T-helper 2 cell treated with Interferon-gamma antibody and Interleukin-4, amounts not matched to agents 5 μg/mL and 100 μg/mL, for 36 hours (primary cell): ENCODE data around the gene THADA.

Experiments used
- DNase-seq: peaks from one replicate; pipeline ENCODE4 v3.0.0; 2021; ENCODE audit warnings: low spot score
- H3K27ac Mint-ChIP-seq: one replicate; pipeline ENCODE4 v1.8.0; 2021; ENCODE audit warnings: mild to moderate bottlenecking, mixed read lengths
- H3K27me3 Mint-ChIP-seq: one replicate; pipeline ENCODE4 v1.8.0; 2021; ENCODE audit warnings: low read depth, mixed read lengths
- H3K36me3 Mint-ChIP-seq: one replicate; pipeline ENCODE4 v1.8.0; 2021; ENCODE audit warnings: low read depth, mixed read lengths
- H3K4me1 Mint-ChIP-seq: one replicate; pipeline ENCODE4 v1.8.0; 2021; ENCODE audit warnings: low read depth, mixed read lengths
- H3K4me3 Mint-ChIP-seq: one replicate; pipeline ENCODE4 v1.8.0; 2022; ENCODE audit warnings: mild to moderate bottlenecking, moderate library complexity, mixed read lengths
- H3K9me3 Mint-ChIP-seq: one replicate; pipeline ENCODE4 v1.8.0; 2021; ENCODE audit warnings: mixed read lengths

The THADA gene

GRCh38 chr2:43490252-43490786 is 105.5 kb downstream of the THADA start:
- H3K36me3 Mint-ChIP-seq: peaks cover 2% of the 10 kb centered on the region
- peaks cover 17% of the 10 kb centered on the region for H3K4me1 Mint-ChIP-seq
- H3K27me3 Mint-ChIP-seq: no peaks in the 10 kb centered on the region
- no peak overlapping the region for H3K27ac Mint-ChIP-seq
- DNase-seq: no peak
- H3K9me3 Mint-ChIP-seq: no peaks in the 10 kb centered on the region
- no peak overlapping the region for H3K4me3 Mint-ChIP-seq

- DNase-seq: no peak
These were observed 107.1 kb downstream of the THADA start for GRCh38 chr2:43488737-43489136.

GRCh38 chr2:43486603-43487002 is 109.2 kb downstream of the THADA start:
- no peaks in the 10 kb centered on the region for H3K27me3 Mint-ChIP-seq

More at GRCh38 chr2:43488737-43489136, 107.1 kb downstream of the THADA start:
- Mint-ChIP-seq H3K27ac (no peak overlapping the region), H3K4me1 (peaks cover 23% of the 10 kb centered on the region), H3K36me3 (peaks cover 1% of the 10 kb centered on the region), H3K27me3 (no peaks in the 10 kb centered on the region), H3K4me3 (no peak overlapping the region), H3K9me3 (no peaks in the 10 kb centered on the region)

GRCh38 chr2:43484323-43484930 is 111.4 kb downstream of the THADA start:
- H3K27me3 Mint-ChIP-seq: no peaks in the 10 kb centered on the region
- no peak overlapping the region for H3K4me3 Mint-ChIP-seq
- DNase-seq: no peak
- H3K4me1 Mint-ChIP-seq: peaks cover 32% of the 10 kb centered on the region
- H3K36me3 Mint-ChIP-seq: peaks cover 6% of the 10 kb centered on the region
- H3K27ac Mint-ChIP-seq: no peak overlapping the region
- H3K9me3 Mint-ChIP-seq: no peaks in the 10 kb centered on the region

More at GRCh38 chr2:43486603-43487002, 109.2 kb downstream of the THADA start:
- Mint-ChIP-seq H3K27ac (no peak overlapping the region), H3K36me3 (no peaks in the 10 kb centered on the region), H3K4me1 (peaks cover 32% of the 10 kb centered on the region), H3K9me3 (no peaks in the 10 kb centered on the region), H3K4me3 (no peak overlapping the region)
- no peak for DNase-seq

GRCh38 chr2:43482961-43483360 is 112.9 kb downstream of the THADA start:
- H3K27me3 Mint-ChIP-seq: no peaks in the 10 kb centered on the region
- no peaks in the 10 kb centered on the region for H3K9me3 Mint-ChIP-seq
- H3K4me3 Mint-ChIP-seq: no peak overlapping the region
- no peak overlapping the region for H3K27ac Mint-ChIP-seq
- DNase-seq: no peak
- peaks cover 37% of the 10 kb centered on the region for H3K4me1 Mint-ChIP-seq
- H3K36me3 Mint-ChIP-seq: peaks cover 6% of the 10 kb centered on the region

- Mint-ChIP-seq H3K4me3 (no peak overlapping the region), H3K27ac (no peak overlapping the region), H3K9me3 (no peaks in the 10 kb centered on the region), H3K36me3 (peaks cover 9% of the 10 kb centered on the region), H3K4me1 (peaks cover 35% of the 10 kb centered on the region), H3K27me3 (no peaks in the 10 kb centered on the region)
- no peak for DNase-seq
These were observed 113.8 kb downstream of the THADA start for GRCh38 chr2:43481927-43482542.

- Mint-ChIP-seq H3K4me1 (peaks cover 25% of the 10 kb centered on the region), H3K4me3 (no peak overlapping the region), H3K36me3 (peaks cover 9% of the 10 kb centered on the region), H3K9me3 (no peaks in the 10 kb centered on the region), H3K27me3 (no peaks in the 10 kb centered on the region), H3K27ac (no peak overlapping the region)
- no peak for DNase-seq
These were observed 115.0 kb downstream of the THADA start for GRCh38 chr2:43480874-43481273.

- H3K4me3 Mint-ChIP-seq: no peak overlapping the region
- H3K36me3 Mint-ChIP-seq: peaks cover 19% of the 10 kb centered on the region
- H3K27me3 Mint-ChIP-seq: no peaks in the 10 kb centered on the region
- H3K4me1 Mint-ChIP-seq: peaks cover 16% of the 10 kb centered on the region
- H3K27ac Mint-ChIP-seq: no peak overlapping the region
- H3K9me3 Mint-ChIP-seq: no peaks in the 10 kb centered on the region
- DNase-seq: no peak
These were observed 117.3 kb downstream of the THADA start for GRCh38 chr2:43478412-43479086.

- Mint-ChIP-seq H3K27ac (no peak overlapping the region), H3K9me3 (no peaks in the 10 kb centered on the region), H3K36me3 (peaks cover 20% of the 10 kb centered on the region), H3K4me1 (peaks cover 5% of the 10 kb centered on the region), H3K27me3 (no peaks in the 10 kb centered on the region), H3K4me3 (no peak overlapping the region)
- no peak for DNase-seq
These were observed 119.9 kb downstream of the THADA start for GRCh38 chr2:43475922-43476321.

- Mint-ChIP-seq H3K4me3 (no peak overlapping the region), H3K27me3 (no peaks in the 10 kb centered on the region), H3K27ac (no peak overlapping the region), H3K4me1 (peaks cover 5% of the 10 kb centered on the region), H3K9me3 (no peaks in the 10 kb centered on the region), H3K36me3 (peaks cover 23% of the 10 kb centered on the region)
- no peak for DNase-seq
These were observed 120.5 kb downstream of the THADA start for GRCh38 chr2:43475137-43475846.

GRCh38 chr2:43474273-43474672 is 121.6 kb downstream of the THADA start:
- Mint-ChIP-seq H3K4me1 (peaks cover 5% of the 10 kb centered on the region), H3K27me3 (no peaks in the 10 kb centered on the region), H3K9me3 (no peaks in the 10 kb centered on the region), H3K4me3 (no peak overlapping the region), H3K27ac (no peak overlapping the region), H3K36me3 (peaks cover 18% of the 10 kb centered on the region)
- DNase-seq: no peak

GRCh38 chr2:43473767-43474166 is 122.1 kb downstream of the THADA start:
- no peak for DNase-seq
- H3K36me3 Mint-ChIP-seq: peaks cover 18% of the 10 kb centered on the region
- peaks cover 4% of the 10 kb centered on the region for H3K4me1 Mint-ChIP-seq
- H3K27ac Mint-ChIP-seq: no peak overlapping the region
- no peaks in the 10 kb centered on the region for H3K27me3 Mint-ChIP-seq
- H3K9me3 Mint-ChIP-seq: no peaks in the 10 kb centered on the region
- H3K4me3 Mint-ChIP-seq: no peak overlapping the region

- no peak overlapping the region for H3K4me3 Mint-ChIP-seq
- H3K4me1 Mint-ChIP-seq: no peaks in the 10 kb centered on the region
- no peaks in the 10 kb centered on the region for H3K27me3 Mint-ChIP-seq
- no peak for DNase-seq
- H3K27ac Mint-ChIP-seq: no peak overlapping the region
- peaks cover 15% of the 10 kb centered on the region for H3K36me3 Mint-ChIP-seq
- H3K9me3 Mint-ChIP-seq: no peaks in the 10 kb centered on the region
These were observed 123.2 kb downstream of the THADA start for GRCh38 chr2:43472527-43473194.
